Measurements from ENCODE around the gene TMEM176B. TPM values are rescaled to one million over a fixed set of nuclear protein-coding genes. Genes with fewer than 3 reads are reported as not detected.

Gene TMEM176B
- total RNA-seq, 2 donors from 2014 or later: 32.9 to 36.3 TPM

GRCh38 chr7:150846291-150847115 is 46.3 kb upstream of the TMEM176B start:
- WGBS, 2 donors: 85 to 86% methylated on average over 10 to 14 of the region's 14 CpGs

DNA sequence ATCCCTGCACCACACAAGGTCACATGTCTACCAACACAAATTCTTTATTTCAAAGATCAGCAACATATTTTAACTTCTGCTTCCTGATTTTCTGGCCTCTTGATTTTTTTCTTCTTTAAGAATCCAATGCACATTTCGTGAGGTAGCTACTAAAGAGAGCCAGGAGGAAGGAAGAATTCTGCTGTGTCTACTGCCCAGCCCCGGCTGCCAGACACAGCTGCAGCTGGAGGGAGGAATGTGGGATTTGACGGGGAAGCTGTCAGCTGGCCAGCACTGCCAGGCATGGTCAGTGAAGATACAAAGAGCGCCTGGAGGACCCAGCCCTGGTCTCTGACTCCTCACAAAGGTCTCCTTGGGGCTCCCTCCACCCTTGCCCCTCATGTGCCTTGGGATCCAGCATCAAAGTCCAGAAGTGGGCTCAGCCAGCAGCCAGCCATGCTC is 45.3 kb upstream of the TMEM176B start:
- peak in 1 of 4 donors; percentile 27 for DNase-seq
- no peak overlapping the region for H3K27ac ChIP-seq

More at GRCh38 chr7:150846291-150847115, 46.3 kb upstream of the TMEM176B start:
- intact Hi-C loops (cut with DNase I): no loop called here
- Histone ChIP-seq H3K27ac (no peak overlapping the region), H3K4me3 (no peak overlapping the region), H3K4me1 (no peaks in the 10 kb centered on the region), H3K36me3 (replicated peaks in 1 of 2; ENCODE audit: insufficient read depth in 1 of 2, low read depth in 2 of 2) (no peaks in the 10 kb centered on the region), H3K9me3 (no peaks in the 10 kb centered on the region), H3K27me3 (no peaks in the 10 kb centered on the region)
- no peak for ATAC-seq
- TF ChIP-seq CTCF (IDR thresholded peaks at IDR 0.05): no peak
- no peak for TF ChIP-seq POLR2A (IDR thresholded peaks at IDR 0.05)
- DNase-seq: no peak

DNA sequence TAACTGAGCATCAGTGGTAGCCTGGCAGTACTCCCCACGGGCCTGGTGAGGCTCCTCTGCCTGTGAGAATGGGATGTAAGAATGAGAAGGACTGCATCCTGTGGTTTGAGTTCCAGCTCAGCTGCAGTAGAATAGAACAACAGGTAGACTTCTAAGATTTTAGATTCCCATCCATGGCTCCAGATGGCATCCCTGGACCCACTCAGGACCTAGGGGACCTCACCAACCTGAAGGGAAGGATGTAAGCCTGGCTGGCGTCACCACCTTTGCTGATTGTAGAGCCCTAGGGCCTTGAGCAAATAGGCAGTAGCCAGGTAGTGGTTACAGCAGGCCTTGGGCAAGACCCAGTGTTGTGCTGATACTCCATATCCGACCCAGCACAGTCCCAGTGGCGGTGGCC is 42.6 kb upstream of the TMEM176B start:
- intact Hi-C loops (cut with DNase I): no loop called here
- TF ChIP-seq CTCF (IDR thresholded peaks at IDR 0.05) (no peak), POLR2A (IDR thresholded peaks at IDR 0.05) (no peak)
- 77 to 84% methylated on average over 3 to 4 of the region's 4 CpGs for WGBS, 2 donors

More for the DNA sequence above, 45.3 kb upstream of the TMEM176B start:
- Histone ChIP-seq H3K9me3 (no peaks in the 10 kb centered on the region), H3K4me3 (no peak overlapping the region), H3K27me3 (no peaks in the 10 kb centered on the region), H3K4me1 (no peaks in the 10 kb centered on the region), H3K36me3 (replicated peaks in 1 of 2; ENCODE audit: insufficient read depth in 1 of 2, low read depth in 2 of 2) (no peaks in the 10 kb centered on the region)
- 14 to 18% methylated on average over 4 of the region's 4 CpGs for WGBS, 2 donors
- ATAC-seq: no peak
- intact Hi-C loops (cut with DNase I): no loop called here
- TF ChIP-seq CTCF (IDR thresholded peaks at IDR 0.05) (no peak), POLR2A (IDR thresholded peaks at IDR 0.05) (no peak)

DNA sequence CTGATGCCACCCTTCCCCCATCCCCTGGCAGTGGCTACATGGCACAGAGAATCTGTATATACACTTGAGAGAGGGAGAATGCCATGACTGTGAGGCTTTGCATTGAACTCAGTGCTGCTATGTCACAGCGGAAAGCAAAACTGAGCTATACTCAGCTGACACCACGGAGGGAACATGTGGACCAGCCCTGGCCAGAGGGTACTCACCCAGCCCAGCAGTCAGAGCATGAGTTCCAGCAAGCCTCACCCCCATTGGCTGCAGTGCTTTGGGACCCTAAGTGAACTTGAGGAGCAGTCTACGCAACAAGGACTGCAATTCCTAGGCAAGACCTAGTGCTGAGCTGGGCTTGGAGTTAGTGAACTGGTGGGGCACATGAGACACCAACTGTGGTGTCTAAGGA is 41.9 kb upstream of the TMEM176B start:
- no peaks in the 10 kb centered on the region for H3K9me3 ChIP-seq
- TF ChIP-seq POLR2A (IDR thresholded peaks at IDR 0.05) (no peak), CTCF (IDR thresholded peaks at IDR 0.05) (no peak)
- intact Hi-C loops (cut with DNase I): no loop called here
- no peaks in the 10 kb centered on the region for H3K36me3 ChIP-seq (replicated peaks in 1 of 2; ENCODE audit: insufficient read depth in 1 of 2, low read depth in 2 of 2)
- WGBS, 2 donors: 90% methylated on average over 3 of the region's 3 CpGs; no CpG with 5 or more reads in 1 of the 2 donors
- no peak overlapping the region for H3K4me3 ChIP-seq
- no peak overlapping the region for H3K27ac ChIP-seq
- DNase-seq: no peak
- H3K4me1 ChIP-seq: no peaks in the 10 kb centered on the region
- no peaks in the 10 kb centered on the region for H3K27me3 ChIP-seq
- ATAC-seq: no peak

More for the DNA sequence above, 42.6 kb upstream of the TMEM176B start:
- ATAC-seq (no peak), DNase-seq (no peak)
- H3K36me3 ChIP-seq (replicated peaks in 1 of 2; ENCODE audit: insufficient read depth in 1 of 2, low read depth in 2 of 2): no peaks in the 10 kb centered on the region
- H3K4me1 ChIP-seq: no peaks in the 10 kb centered on the region
- H3K4me3 ChIP-seq: no peak overlapping the region
- H3K9me3 ChIP-seq: no peaks in the 10 kb centered on the region
- H3K27me3 ChIP-seq: no peaks in the 10 kb centered on the region
- no peak overlapping the region for H3K27ac ChIP-seq
